ENCODE results near the gene COMMD8.

COMMD8 gene

GRCh38 chr4:47471064-47471463 is 7.6 kb upstream of the COMMD8 start:
- DNase-seq, result no peak

- DNase-seq, result no peak
These were observed 6.4 kb upstream of the COMMD8 start for GRCh38 chr4:47469951-47470350.

- no peak for DNase-seq
These were observed 5.3 kb upstream of the COMMD8 start for GRCh38 chr4:47468706-47469365.

- no peak for DNase-seq
These were observed 2.7 kb upstream of the COMMD8 start for GRCh38 chr4:47466056-47466785.

- DNase-seq, result no peak
These were observed 1.5 kb upstream of the COMMD8 start for GRCh38 chr4:47465004-47465403.

GRCh38 chr4:47462799-47463234 is 685 bp downstream of the COMMD8 start:
- DNase-seq, result no peak

GRCh38 chr4:47451657-47452056 is 11.8 kb downstream of the COMMD8 start:
- DNase-seq, result no peak

- DNase-seq, result no peak
These were observed 19.5 kb downstream of the COMMD8 start for GRCh38 chr4:47444031-47444430.

- DNase-seq, result no peak
These were observed 20.5 kb downstream of the COMMD8 start for GRCh38 chr4:47442980-47443379.

GRCh38 chr4:47434931-47435330 is 28.6 kb downstream of the COMMD8 start:
- no peak for DNase-seq

GRCh38 chr4:47432749-47433148 is 30.8 kb downstream of the COMMD8 start:
- no peak for DNase-seq

GRCh38 chr4:47427935-47428334 is 35.6 kb downstream of the COMMD8 start:
- no peak for DNase-seq

- DNase-seq, result no peak
These were observed 37.9 kb downstream of the COMMD8 start for GRCh38 chr4:47425628-47426027.

GRCh38 chr4:47419296-47419695 is 44.2 kb downstream of the COMMD8 start:
- no peak for DNase-seq

- DNase-seq, result no peak
These were observed 45.4 kb downstream of the COMMD8 start for GRCh38 chr4:47418147-47418546.

GRCh38 chr4:47415719-47416118 is 47.8 kb downstream of the COMMD8 start:
- DNase-seq, result no peak

- no peak for DNase-seq
These were observed 50.0 kb downstream of the COMMD8 start for GRCh38 chr4:47413521-47413920.

- no peak for DNase-seq
These were observed 53.2 kb downstream of the COMMD8 start for GRCh38 chr4:47410271-47410670.

GRCh38 chr4:47406408-47406807 is 57.1 kb downstream of the COMMD8 start:
- DNase-seq, result no peak
